IMR-90 (cell line): ENCODE data around the gene WDR54.
A peak's percentile ranks its signal among the peaks of the same experiment; 100 is the strongest.

Experiments used
- MAZ ChIP-seq: IDR thresholded peaks from 2 replicates; pipeline ENCODE4 v1.6.1; 2012; ENCODE audit warnings: low read depth, mild to moderate bottlenecking, low read length, improper control_type of control experiment, moderate library complexity, borderline replicate concordance
- TF ChIP-seq, protein P1 (sequence below): conservative IDR thresholded peaks from 2 replicates; pipeline ENCODE4 v1.5.1; 2012; ENCODE audit warnings: mild to moderate bottlenecking, low read depth, low read length, improper control_type of control experiment

GRCh38 chr2:74399785-74400184, 21.7 kb upstream of the WDR54 start:
- TF ChIP-seq MAZ: no peak
- TF ChIP-seq, protein P1, sequence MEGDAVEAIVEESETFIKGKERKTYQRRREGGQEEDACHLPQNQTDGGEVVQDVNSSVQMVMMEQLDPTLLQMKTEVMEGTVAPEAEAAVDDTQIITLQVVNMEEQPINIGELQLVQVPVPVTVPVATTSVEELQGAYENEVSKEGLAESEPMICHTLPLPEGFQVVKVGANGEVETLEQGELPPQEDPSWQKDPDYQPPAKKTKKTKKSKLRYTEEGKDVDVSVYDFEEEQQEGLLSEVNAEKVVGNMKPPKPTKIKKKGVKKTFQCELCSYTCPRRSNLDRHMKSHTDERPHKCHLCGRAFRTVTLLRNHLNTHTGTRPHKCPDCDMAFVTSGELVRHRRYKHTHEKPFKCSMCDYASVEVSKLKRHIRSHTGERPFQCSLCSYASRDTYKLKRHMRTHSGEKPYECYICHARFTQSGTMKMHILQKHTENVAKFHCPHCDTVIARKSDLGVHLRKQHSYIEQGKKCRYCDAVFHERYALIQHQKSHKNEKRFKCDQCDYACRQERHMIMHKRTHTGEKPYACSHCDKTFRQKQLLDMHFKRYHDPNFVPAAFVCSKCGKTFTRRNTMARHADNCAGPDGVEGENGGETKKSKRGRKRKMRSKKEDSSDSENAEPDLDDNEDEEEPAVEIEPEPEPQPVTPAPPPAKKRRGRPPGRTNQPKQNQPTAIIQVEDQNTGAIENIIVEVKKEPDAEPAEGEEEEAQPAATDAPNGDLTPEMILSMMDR: peak; percentile 53
